Liver (tissue), 3 donors: ENCODE data around the gene ASAP2.

Experiments
- CTCF ChIP-seq: fragments of 150-350 bp; IDR thresholded peaks from 2 replicates; pipeline ENCODE4 v1.5.1; 2017; ENCODE audit warnings: improper control_type of control experiment, low read depth, low read length; ENCODE audit not compliant: missing input control
- EGR1 ChIP-seq, 2 donors: IDR thresholded peaks; 2 replicates each; pipeline ENCODE4 v1.6.1; 2016 to 2018; ENCODE audit warnings: antibody characterized with exemption in 2 of 2, low read depth in 2 of 2
- JUND ChIP-seq, 2 donors: IDR thresholded peaks; 2 replicates each; pipeline ENCODE4 v1.6.1; 2016; ENCODE audit warnings: antibody characterized with exemption in 2 of 2
- RAD21 ChIP-seq, 2 donors: IDR thresholded peaks; 2 replicates each; pipeline ENCODE4 v1.6.1; 2016; ENCODE audit warnings: antibody characterized with exemption in 2 of 2, mild to moderate bottlenecking in 2 of 2
- SP1 ChIP-seq: IDR thresholded peaks from 2 replicates; pipeline ENCODE4 v1.6.1; 2018; ENCODE audit warnings: antibody characterized with exemption, mild to moderate bottlenecking
- YY1 ChIP-seq: IDR thresholded peaks from 2 replicates; pipeline ENCODE4 v1.6.1; 2016; ENCODE audit warnings: antibody characterized with exemption, mild to moderate bottlenecking
- TF ChIP-seq, protein P1 (sequence below): IDR thresholded peaks from 2 replicates; pipeline ENCODE4 v1.6.1; 2016; ENCODE audit warnings: antibody characterized with exemption
- donor health status: healthy.
- donor health status: healthy.

DNA sequence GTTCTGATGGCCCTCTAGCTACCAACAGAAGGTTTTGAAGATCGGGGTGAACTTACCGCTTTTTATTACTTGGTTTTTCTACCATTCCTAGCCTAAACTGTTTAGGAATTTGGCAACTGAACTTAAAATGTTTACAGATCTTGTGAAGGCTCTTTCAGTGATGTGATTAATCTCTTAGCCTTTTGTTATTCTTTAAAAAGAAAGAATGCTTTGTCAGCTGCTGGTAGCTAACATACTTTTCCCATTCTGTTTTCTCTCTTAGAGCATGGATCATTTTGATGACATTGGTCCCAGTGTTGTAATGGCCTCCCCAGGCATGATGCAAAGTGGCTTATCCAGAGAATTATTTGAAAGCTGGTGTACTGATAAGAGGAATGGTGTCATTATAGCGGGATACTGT, 234.9 kb downstream of the ASAP2 start:
- TF ChIP-seq YY1: no peak
- no peak for TF ChIP-seq CTCF
- TF ChIP-seq SP1: no peak
- TF ChIP-seq, protein P1, sequence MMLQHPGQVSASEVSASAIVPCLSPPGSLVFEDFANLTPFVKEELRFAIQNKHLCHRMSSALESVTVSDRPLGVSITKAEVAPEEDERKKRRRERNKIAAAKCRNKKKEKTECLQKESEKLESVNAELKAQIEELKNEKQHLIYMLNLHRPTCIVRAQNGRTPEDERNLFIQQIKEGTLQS: no peak
- TF ChIP-seq EGR1 (IDR thresholded peaks at IDR 0.05; ENCODE audit: low read depth in 2 of 2): no peak
- TF ChIP-seq JUND (IDR thresholded peaks at IDR 0.05): no peak
- no peak for TF ChIP-seq RAD21 (IDR thresholded peaks at IDR 0.05)
